SK-N-SH treated with all-trans-retinoic acid at 6 μM for 48 hours (cell line): ENCODE data around the gene NFIL3.

ENCODE experiments used
- ARNTL ChIP-seq: fragments of 450-650 bp; formaldehyde crosslinking; IDR thresholded peaks from 2 replicates; pipeline ENCODE4 v1.5.0; 2020; ENCODE audit warnings: low read depth, mild to moderate bottlenecking, moderate library complexity, borderline replicate concordance
- BACH2 ChIP-seq: fragments of 250-450 bp; sonication (Bioruptor Pico); IDR thresholded peaks from 2 replicates; pipeline ENCODE4 v1.9.0; 2021; ENCODE audit warnings: mild to moderate bottlenecking, borderline replicate concordance
- ESRRG ChIP-seq: fragments of 250-450 bp; sonication (Bioruptor Pico); IDR thresholded peaks from 2 replicates; pipeline ENCODE4 v1.6.1; 2021; ENCODE audit warnings: mild to moderate bottlenecking
- GLIS3 ChIP-seq: fragments of 250-450 bp; sonication (Bioruptor Pico); IDR thresholded peaks from 2 replicates; pipeline ENCODE4 v1.5.0; 2020; ENCODE audit warnings: mild to moderate bottlenecking, moderate library complexity
- OSR1 ChIP-seq: fragments of 250-450 bp; sonication (Bioruptor Pico); IDR thresholded peaks from 2 replicates; pipeline ENCODE4 v1.8.0; 2022; ENCODE audit warnings: moderate library complexity, mild to moderate bottlenecking, inconsistent platforms
- RARB ChIP-seq: fragments of 250-450 bp; sonication (Bioruptor Pico); IDR thresholded peaks from 2 replicates; pipeline ENCODE4 v1.8.0; 2021; ENCODE audit warnings: mild to moderate bottlenecking, moderate library complexity
- SNAI2 ChIP-seq: fragments of 250-450 bp; sonication (Bioruptor Pico); IDR thresholded peaks from 2 replicates; pipeline ENCODE4 v1.5.0; 2020; ENCODE audit warnings: mild to moderate bottlenecking, moderate library complexity
- ZC3H10 ChIP-seq: fragments of 250-450 bp; sonication (Bioruptor Pico); IDR thresholded peaks from 2 replicates; pipeline ENCODE4 v1.5.1; 2021; ENCODE audit warnings: mild to moderate bottlenecking, moderate library complexity
- ZFP30 ChIP-seq: fragments of 450-650 bp; formaldehyde crosslinking; IDR thresholded peaks from 2 replicates; pipeline ENCODE4 v1.5.0; 2022; ENCODE audit warnings: mild to moderate bottlenecking, moderate library complexity
- ZNF565 ChIP-seq: fragments of 450-650 bp; formaldehyde crosslinking; conservative IDR thresholded peaks from 2 replicates; pipeline ENCODE4 v1.5.0; 2020; ENCODE audit warnings: low read depth, mild to moderate bottlenecking, moderate library complexity
- TF ChIP-seq, protein P1 (sequence below): fragments of 250-450 bp; sonication (Bioruptor Pico); IDR thresholded peaks from 2 replicates; pipeline ENCODE4 v1.5.0; 2020; ENCODE audit warnings: mild to moderate bottlenecking, moderate library complexity
- TF ChIP-seq, protein P2 (sequence below): fragments of 250-450 bp; sonication (Bioruptor Pico); IDR thresholded peaks from 2 replicates; pipeline ENCODE4 v1.8.0; 2020; ENCODE audit warnings: mild to moderate bottlenecking, moderate library complexity, borderline replicate concordance

DNA sequence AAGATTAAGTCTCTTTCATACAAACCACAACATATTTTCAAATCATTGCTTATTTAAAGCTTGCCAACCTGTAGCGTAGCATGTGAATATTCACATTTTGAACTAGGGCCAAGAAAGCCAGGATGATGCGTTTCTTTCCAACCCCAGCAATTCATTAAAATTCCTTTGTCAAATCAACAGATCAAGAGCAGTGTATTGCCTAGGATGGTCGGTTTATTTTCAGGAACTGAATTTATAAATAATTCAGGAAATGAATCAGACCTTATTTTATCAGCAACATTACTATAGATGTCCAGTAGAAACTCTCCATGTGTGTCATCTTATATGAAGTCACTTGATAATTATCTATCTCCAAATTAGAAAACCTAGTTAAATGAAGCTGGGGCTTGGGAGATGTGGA is 48.7 kb downstream of the NFIL3 start:
- TF ChIP-seq GLIS3 (CRISPR knock-in tag), result no peak
- TF ChIP-seq ESRRG (CRISPR knock-in tag), result no peak
- no peak for TF ChIP-seq BACH2 (CRISPR knock-in tag)
- TF ChIP-seq RARB (CRISPR knock-in tag), result no peak
- peak; percentile 83; the same call in 1 of the 2 replicates for TF ChIP-seq ZC3H10 (CRISPR knock-in tag)
- peak; percentile 47; the same call in 1 of the 2 replicates for TF ChIP-seq SNAI2 (CRISPR knock-in tag)
- TF ChIP-seq, protein P1, sequence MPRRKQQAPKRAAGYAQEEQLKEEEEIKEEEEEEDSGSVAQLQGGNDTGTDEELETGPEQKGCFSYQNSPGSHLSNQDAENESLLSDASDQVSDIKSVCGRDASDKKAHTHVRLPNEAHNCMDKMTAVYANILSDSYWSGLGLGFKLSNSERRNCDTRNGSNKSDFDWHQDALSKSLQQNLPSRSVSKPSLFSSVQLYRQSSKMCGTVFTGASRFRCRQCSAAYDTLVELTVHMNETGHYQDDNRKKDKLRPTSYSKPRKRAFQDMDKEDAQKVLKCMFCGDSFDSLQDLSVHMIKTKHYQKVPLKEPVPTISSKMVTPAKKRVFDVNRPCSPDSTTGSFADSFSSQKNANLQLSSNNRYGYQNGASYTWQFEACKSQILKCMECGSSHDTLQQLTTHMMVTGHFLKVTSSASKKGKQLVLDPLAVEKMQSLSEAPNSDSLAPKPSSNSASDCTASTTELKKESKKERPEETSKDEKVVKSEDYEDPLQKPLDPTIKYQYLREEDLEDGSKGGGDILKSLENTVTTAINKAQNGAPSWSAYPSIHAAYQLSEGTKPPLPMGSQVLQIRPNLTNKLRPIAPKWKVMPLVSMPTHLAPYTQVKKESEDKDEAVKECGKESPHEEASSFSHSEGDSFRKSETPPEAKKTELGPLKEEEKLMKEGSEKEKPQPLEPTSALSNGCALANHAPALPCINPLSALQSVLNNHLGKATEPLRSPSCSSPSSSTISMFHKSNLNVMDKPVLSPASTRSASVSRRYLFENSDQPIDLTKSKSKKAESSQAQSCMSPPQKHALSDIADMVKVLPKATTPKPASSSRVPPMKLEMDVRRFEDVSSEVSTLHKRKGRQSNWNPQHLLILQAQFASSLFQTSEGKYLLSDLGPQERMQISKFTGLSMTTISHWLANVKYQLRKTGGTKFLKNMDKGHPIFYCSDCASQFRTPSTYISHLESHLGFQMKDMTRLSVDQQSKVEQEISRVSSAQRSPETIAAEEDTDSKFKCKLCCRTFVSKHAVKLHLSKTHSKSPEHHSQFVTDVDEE (CRISPR knock-in tag), result no peak
- TF ChIP-seq ZFP30 (CRISPR knock-in tag), result no peak
- TF ChIP-seq ARNTL, result no peak
- TF ChIP-seq ZNF565 (CRISPR knock-in tag), result no peak
- TF ChIP-seq OSR1 (CRISPR knock-in tag), result no peak
- TF ChIP-seq, protein P2, sequence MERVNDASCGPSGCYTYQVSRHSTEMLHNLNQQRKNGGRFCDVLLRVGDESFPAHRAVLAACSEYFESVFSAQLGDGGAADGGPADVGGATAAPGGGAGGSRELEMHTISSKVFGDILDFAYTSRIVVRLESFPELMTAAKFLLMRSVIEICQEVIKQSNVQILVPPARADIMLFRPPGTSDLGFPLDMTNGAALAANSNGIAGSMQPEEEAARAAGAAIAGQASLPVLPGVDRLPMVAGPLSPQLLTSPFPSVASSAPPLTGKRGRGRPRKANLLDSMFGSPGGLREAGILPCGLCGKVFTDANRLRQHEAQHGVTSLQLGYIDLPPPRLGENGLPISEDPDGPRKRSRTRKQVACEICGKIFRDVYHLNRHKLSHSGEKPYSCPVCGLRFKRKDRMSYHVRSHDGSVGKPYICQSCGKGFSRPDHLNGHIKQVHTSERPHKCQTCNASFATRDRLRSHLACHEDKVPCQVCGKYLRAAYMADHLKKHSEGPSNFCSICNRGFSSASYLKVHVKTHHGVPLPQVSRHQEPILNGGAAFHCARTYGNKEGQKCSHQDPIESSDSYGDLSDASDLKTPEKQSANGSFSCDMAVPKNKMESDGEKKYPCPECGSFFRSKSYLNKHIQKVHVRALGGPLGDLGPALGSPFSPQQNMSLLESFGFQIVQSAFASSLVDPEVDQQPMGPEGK (CRISPR knock-in tag), result no peak
